ENCODE data around the gene UGT1A10.
"Not testable (repeated sequence)": the region's sequence is repeated elsewhere in the genome, so short reads cannot be mapped to it uniquely, and the experiment has no call there.

The UGT1A10 gene

GRCh38 chr2:233698740-233699139 is 62.5 kb downstream of the UGT1A10 start:
- DNase-seq = no peak

GRCh38 chr2:233699424-233700027 is 63.3 kb downstream of the UGT1A10 start:
- DNase-seq = no peak

GRCh38 chr2:233700028-233700635 is 63.9 kb downstream of the UGT1A10 start:
- DNase-seq = peak; percentile 99

GRCh38 chr2:233700842-233701241 is 64.6 kb downstream of the UGT1A10 start:
- not testable (repeated sequence) for DNase-seq

- no peak for DNase-seq
These were observed 66.0 kb downstream of the UGT1A10 start for GRCh38 chr2:233702238-233702637.

- peak; percentile 81 for DNase-seq
These were observed 69.8 kb downstream of the UGT1A10 start for GRCh38 chr2:233705911-233706506.

- peak; percentile 78 for DNase-seq
These were observed 70.5 kb downstream of the UGT1A10 start for GRCh38 chr2:233706720-233707119.

GRCh38 chr2:233707940-233708644 is 71.8 kb downstream of the UGT1A10 start:
- peak; percentile 49 for DNase-seq

GRCh38 chr2:233708942-233709341 is 72.7 kb downstream of the UGT1A10 start:
- DNase-seq = no peak

- peak; percentile 85 for DNase-seq
These were observed 75.2 kb downstream of the UGT1A10 start for GRCh38 chr2:233711312-233712008.

- no peak for DNase-seq
These were observed 76.5 kb downstream of the UGT1A10 start, which contains the start of gene UGT1A5 for GRCh38 chr2:233712611-233713261. UGT1A5 (plus strand) TSS chr2:233712907; CDS start chr2:233712992, 85 bp downstream.

- DNase-seq = no peak
These were observed 77.0 kb downstream of the UGT1A10 start for GRCh38 chr2:233713262-233713615.

- no peak for DNase-seq
These were observed 77.9 kb downstream of the UGT1A10 start for GRCh38 chr2:233714121-233714520.

- no peak for DNase-seq
These were observed 82.3 kb downstream of the UGT1A10 start, which contains the start of gene UGT1A4 for GRCh38 chr2:233718552-233718951. UGT1A4 (plus strand) TSS chr2:233718736; CDS start chr2:233718821, 85 bp downstream.

- no peak for DNase-seq
These were observed 92.6 kb downstream of the UGT1A10 start, which contains the start of gene UGT1A3 for GRCh38 chr2:233728723-233729301. UGT1A3 (plus strand) TSS chr2:233729042; CDS start chr2:233729127, 85 bp downstream.

- DNase-seq = not testable (repeated sequence)
These were observed 100.8 kb downstream of the UGT1A10 start for GRCh38 chr2:233736868-233737653.

- DNase-seq = peak; percentile 49
These were observed 104.6 kb downstream of the UGT1A10 start for GRCh38 chr2:233740870-233741269.

- no peak for DNase-seq
These were observed 107.4 kb downstream of the UGT1A10 start for GRCh38 chr2:233743464-233744259.

- no peak for DNase-seq
These were observed 109.0 kb downstream of the UGT1A10 start for GRCh38 chr2:233745073-233745755.

GRCh38 chr2:233745838-233746237 is 109.6 kb downstream of the UGT1A10 start:
- not testable (repeated sequence) for DNase-seq
